HepG2 (cell line): ENCODE measurements around the gene HBD. TPM values are rescaled to one million over a fixed set of nuclear protein-coding genes. Genes with fewer than 3 reads are reported as not detected.
A peak's percentile ranks its signal among the peaks of the same experiment; 100 is the strongest.

Source experiments
- ATAC-seq: fragments of 200-7000 bp; cut with Tn5 transposase; 3 replicates; pipeline ENCODE4 v1.9.1; 2020; ENCODE audit warnings: mild to moderate bottlenecking, moderate library complexity
- BruUV-seq: library from RNA; stranded (reverse); fragments of 400-500 nt; replicated peaks from 2 replicates; lab custom pipeline; 2021; lab: Mats Ljungman, UMichigan
- CTCF ChIA-PET: fragments of 300-600 bp; formaldehyde crosslinking; extraction: SDS; loops from one replicate; lab custom pipeline; 2021; ENCODE audit warnings: low total read pairs, inconsistent platforms, low intra/inter-chr PET ratio; lab: Yijun Ruan, JAX
- POLR2A ChIA-PET: fragments of 350-600 bp; sonication (Branson Sonifier 250); formaldehyde crosslinking; loops from one replicate; lab custom pipeline; 2020; ENCODE audit warnings: antibody characterized with exemption, inconsistent platforms; lab: Yijun Ruan, JAX
- DNase-seq: peaks from one replicate; pipeline ENCODE4 v3.0.0-alpha.2; 2015; ENCODE audit warnings: low spot score
- FAIRE-seq: peaks from 3 replicates; lab custom pipeline; 2011; peaks lifted over from hg19 to GRCh38; lab: Jason Lieb, UNC
- H2AFZ ChIP-seq: one replicate; pipeline ENCODE4 v1.6.1; 2011; ENCODE audit warnings: low read length, inconsistent platforms
- H3K27ac ChIP-seq: fragments of 300-600 bp; 3 replicates; pipeline ENCODE4 v1.8.0; 2011; ENCODE audit warnings: mixed run types, mild to moderate bottlenecking, mixed read lengths, low read length, inconsistent platforms; ENCODE audit not compliant: insufficient read depth; ENCODE audit errors: extremely low read length
- H3K27me3 ChIP-seq, 2 experiments: fragments of 200-600 bp in 1 of 2; 2 replicates in 1 of 2; 3 replicates in 1 of 2; pipeline versions ENCODE4 v1.6.0 to v1.8.0; 2011; ENCODE audit warnings: low read length in 2 of 2, mild to moderate bottlenecking in 2 of 2, moderate library complexity in 2 of 2, inconsistent platforms in 1 of 2; ENCODE audit not compliant: insufficient read depth in 2 of 2, control insufficient read depth in 1 of 2
- H3K36me3 ChIP-seq, 2 experiments: fragments of 200-600 bp in 1 of 2; replicated peaks in 1 of 2; 2 replicates in 1 of 2; 3 replicates in 1 of 2; pipeline versions ENCODE4 v1.5.1 to v1.8.0; 2011; ENCODE audit warnings: low read length in 2 of 2, inconsistent platforms in 1 of 2; ENCODE audit not compliant: insufficient read depth in 2 of 2, control insufficient read depth in 1 of 2
- H3K4me1 ChIP-seq: 2 replicates; pipeline ENCODE4 v1.5.1; 2012; ENCODE audit warnings: low read length, inconsistent platforms; ENCODE audit not compliant: insufficient read depth
- H3K4me2 ChIP-seq: 2 replicates; pipeline ENCODE4 v1.6.0; 2011; ENCODE audit warnings: low read depth, low read length, inconsistent platforms
- H3K4me3 ChIP-seq, 3 experiments: fragments of 200-600 bp in 1 of 3; sonication (generic), shearing (Covaris generic) in 1 of 3; replicated peaks in 1 of 3; 2 replicates each; pipeline ENCODE4 v1.5.1; 2011 to 2016; ENCODE audit warnings: low read length in 3 of 3, inconsistent platforms in 2 of 3, low read depth in 2 of 3, mild to moderate bottlenecking in 2 of 3, control low read depth in 1 of 3, mixed read lengths in 1 of 3; ENCODE audit not compliant: insufficient read depth in 1 of 3
- H3K79me2 ChIP-seq: one replicate; pipeline ENCODE4 v1.6.1; 2011; ENCODE audit warnings: low read length, inconsistent platforms; ENCODE audit not compliant: insufficient read depth
- H3K9ac ChIP-seq: 2 replicates; pipeline ENCODE4 v1.6.0; 2011; ENCODE audit warnings: mild to moderate bottlenecking, low read depth, low read length, inconsistent platforms; ENCODE audit not compliant: insufficient read depth
- H3K9me3 ChIP-seq: 2 replicates; pipeline ENCODE4 v1.5.1; 2012; ENCODE audit warnings: mild to moderate bottlenecking, low read length
- H4K20me1 ChIP-seq: 2 replicates; pipeline ENCODE4 v1.6.0; 2011; ENCODE audit warnings: inconsistent platforms, mild to moderate bottlenecking, low read length, moderate library complexity; ENCODE audit not compliant: insufficient read depth
- CTCF ChIP-seq: sonication (generic); formaldehyde crosslinking; IDR thresholded peaks from 2 replicates; pipeline ENCODE4 v1.5.0; 2020; ENCODE audit warnings: mild to moderate bottlenecking, missing genetic modification reagents, moderate library complexity
- MBD4 ChIP-seq: IDR thresholded peaks from 2 replicates; pipeline ENCODE4 v1.6.1; 2012; ENCODE audit warnings: low read length, inconsistent platforms, borderline replicate concordance
- NFATC3 ChIP-seq: sonication (generic); formaldehyde crosslinking; IDR thresholded peaks from 2 replicates; pipeline ENCODE4 v1.5.1; 2020; ENCODE audit warnings: mild to moderate bottlenecking, missing genetic modification reagents
- NPAS2 ChIP-seq: sonication (generic); formaldehyde crosslinking; IDR thresholded peaks from 2 replicates; pipeline ENCODE4 v1.8.0; 2022; ENCODE audit warnings: mild to moderate bottlenecking, missing genetic modification reagents, borderline replicate concordance
- RAD21 ChIP-seq: fragments of 450-650 bp; formaldehyde crosslinking; IDR thresholded peaks from 2 replicates; pipeline ENCODE4 v1.5.0; 2020; ENCODE audit warnings: mild to moderate bottlenecking
- RFX5 ChIP-seq: IDR thresholded peaks from 2 replicates; pipeline ENCODE4 v1.6.1; 2011; ENCODE audit warnings: low read depth, low read length, improper control_type of control experiment
- SIN3A ChIP-seq: IDR thresholded peaks from 2 replicates; pipeline ENCODE4 v1.6.1; 2011; ENCODE audit warnings: low read depth, mild to moderate bottlenecking, control low read depth, low read length, borderline replicate concordance
- SMC3 ChIP-seq: IDR thresholded peaks from 2 replicates; pipeline ENCODE4 v1.6.1; 2011; ENCODE audit warnings: low read length, improper control_type of control experiment
- STAG1 ChIP-seq: sonication (generic); formaldehyde crosslinking; IDR thresholded peaks from 2 replicates; pipeline ENCODE4 v1.4.0; 2020; ENCODE audit warnings: missing genetic modification reagents
- SUZ12 ChIP-seq: fragments of 150-350 bp; IDR thresholded peaks from 2 replicates; pipeline ENCODE4 v1.6.1; 2014; ENCODE audit warnings: low read depth, low read length
- ZFP1 ChIP-seq: IDR thresholded peaks from 2 replicates; pipeline ENCODE4 v1.6.1; 2016
- ZHX2 ChIP-seq, 2 experiments: sonication (generic) in 1 of 2; formaldehyde crosslinking in 1 of 2; IDR thresholded peaks; 2 replicates each; pipeline versions ENCODE4 v1.6.1 to v1.9.0; 2014 to 2022; ENCODE audit warnings: antibody characterized with exemption in 1 of 2, borderline replicate concordance in 1 of 2, inconsistent platforms in 1 of 2, low read depth in 1 of 2, missing genetic modification reagents in 1 of 2
- ZNF10 ChIP-seq: sonication (generic); formaldehyde crosslinking; IDR thresholded peaks from 2 replicates; pipeline ENCODE4 v1.4.0; 2020; ENCODE audit warnings: mild to moderate bottlenecking, low read depth, missing genetic modification reagents, borderline replicate concordance
- ZNF766 ChIP-seq: sonication (generic); formaldehyde crosslinking; IDR thresholded peaks from 2 replicates; pipeline ENCODE4 v1.5.0; 2020; ENCODE audit warnings: missing genetic modification reagents, borderline replicate concordance
- WGBS: methylation state at CpG from one replicate; pipeline ENCODE4 v1.1.6; 2017; ENCODE audit warnings: low lambda C conversion rate; 5-methylcytosine and 5-hydroxymethylcytosine counted together
- in situ Hi-C: cut with HindIII; loops from 2 replicates; pipeline ENCODE4 v1.10.0; 2017; ENCODE audit warnings: low pct_unique_long_range_greater_than_20kb; ENCODE audit not compliant: extremely low pct_ligation_motif_present
- intact Hi-C: fragments of 100-400 bp; cut with micrococcal nuclease; formaldehyde crosslinking; loops from one replicate; pipeline ENCODE4 v1.10.0; 2022; ENCODE audit not compliant: unreplicated experiment
- polyA plus RNA-seq, 8 experiments: library from polyadenylated mRNA; depleted of rRNA in 3 of 8; stranded (reverse) in 7 of 8; unstranded in 1 of 8; fragments of >200 nt; fragmentation: Illumina TruSeq in 4 of 8; extraction: Trizol in 4 of 8; gene quantifications; 2 replicates each; pipeline versions ENCODE4 v1.2.1 to v1.2.3, GENCODE V29; 2011 to 2016; ENCODE audit warnings: low read depth in 4 of 8, missing spikeins in 1 of 8, mixed read lengths in 1 of 8; ENCODE audit not compliant: insufficient read depth in 1 of 8
- total RNA-seq, 5 experiments: library from RNA; depleted of rRNA; stranded (reverse); fragments of >200 nt; fragmentation: Illumina TruSeq; extraction: Trizol; gene quantifications; 2 replicates each; pipeline ENCODE4 v1.2.3, GENCODE V29; 2016; ENCODE audit warnings: low read depth in 1 of 5

The HBD gene
- total and polyA plus RNA-seq, 2 of the 13 experiments (the other 11 are each of a cell fraction or from before 2014, with no cell fraction given), result not detected

DNA sequence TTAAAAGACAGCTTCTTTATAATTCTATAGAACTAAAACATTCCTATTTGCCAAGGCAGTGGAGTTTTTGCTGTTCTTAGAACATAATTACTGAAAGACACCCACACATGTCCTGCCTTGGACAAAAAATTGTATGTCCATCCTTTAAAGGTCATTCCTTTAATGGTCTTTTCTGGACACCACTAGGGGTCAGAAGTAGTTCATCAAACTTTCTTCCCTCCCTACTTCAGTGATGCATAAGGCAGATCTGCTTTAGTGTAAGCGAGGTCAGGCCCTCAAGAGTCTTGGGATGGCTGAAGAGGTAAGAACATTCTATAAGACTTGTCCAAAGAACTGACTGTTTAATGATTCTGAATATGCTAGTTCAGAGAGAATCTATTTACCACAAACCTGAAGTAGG lies 29.5 kb downstream of the HBD start:
- peak; percentile 40 for FAIRE-seq
- in situ Hi-C loops, result loop anchor here (5.0 kb wide), 1 partner anchor 178 kb away; the partner anchor contains the start of gene OR51M1

More for the DNA sequence above, 29.5 kb downstream of the HBD start:
- H3K4me2 ChIP-seq, result no peak overlapping the region
- H3K9ac ChIP-seq, result no peak overlapping the region
- H3K9me3 ChIP-seq, result no peaks in the 10 kb centered on the region
- TF ChIP-seq ZNF766 (CRISPR knock-in tag) (no peak), SMC3 (peak; percentile 29; the same call in 1 of the 2 replicates), RFX5 (no peak), SIN3A (no peak), ZNF10 (CRISPR knock-in tag) (no peak), RAD21 (CRISPR knock-in tag) (0 out of 2 replicates have a peak, but pooled peaks have one; percentile 14), MBD4 (no peak), STAG1 (CRISPR knock-in tag) (peak; percentile 72), ZFP1 (CRISPR knock-in tag) (no peak), ZHX2 (IDR thresholded peaks at IDR 0.05; ENCODE audit: low read depth) (no peak), ZHX2 (CRISPR knock-in tag; IDR thresholded peaks at IDR 0.05; ENCODE audit: borderline replicate concordance) (no peak), NFATC3 (CRISPR knock-in tag) (no peak), NPAS2 (CRISPR knock-in tag) (no peak), SUZ12 (no peak), CTCF (CRISPR knock-in tag) (peak; percentile 68)
- H3K36me3 ChIP-seq, result no peaks in the 10 kb centered on the region
- H3K4me3 ChIP-seq, result no peak overlapping the region
- ChIA-PET POLR2A (no interaction called here), CTCF (interaction anchor here (0.8 to 2.9 kb wide), 2 partner anchors 176 to 603 kb away, joined by 3 to 21 read pairs; no protein-coding TSS in a partner anchor)
- H3K79me2 ChIP-seq, result no peaks in the 10 kb centered on the region
- DNase-seq (peak; percentile 50), ATAC-seq (peak; percentile 73)
- H3K4me1 ChIP-seq, result no peaks in the 10 kb centered on the region
- no peak overlapping the region for H2AFZ ChIP-seq
- H3K27ac ChIP-seq, result no peak overlapping the region
- no peaks in the 10 kb centered on the region; a peak in 1 of 5 replicates for H3K27me3 ChIP-seq
- intact Hi-C loops, result loop anchor here (1.0 kb wide), 2 partner anchors 87 to 176 kb away; no protein-coding TSS in a partner anchor
- H4K20me1 ChIP-seq, result no peaks in the 10 kb centered on the region
- no TSS peak for BruUV-seq
- WGBS, result 8% methylated on average over 1 of the region's 1 CpG
